GM12892 (cell line): Measurements from ENCODE around the gene ADD2.

Source experiments
- POLR2A ChIP-seq: IDR thresholded peaks from 2 replicates; pipeline ENCODE4 v1.6.1; 2011; ENCODE audit warnings: low read depth, low read length, control low read depth
- POLR2AphosphoS5 ChIP-seq: IDR thresholded peaks from 2 replicates; pipeline ENCODE4 v1.6.1; 2011; ENCODE audit warnings: low read depth, low read length, control low read depth

DNA sequence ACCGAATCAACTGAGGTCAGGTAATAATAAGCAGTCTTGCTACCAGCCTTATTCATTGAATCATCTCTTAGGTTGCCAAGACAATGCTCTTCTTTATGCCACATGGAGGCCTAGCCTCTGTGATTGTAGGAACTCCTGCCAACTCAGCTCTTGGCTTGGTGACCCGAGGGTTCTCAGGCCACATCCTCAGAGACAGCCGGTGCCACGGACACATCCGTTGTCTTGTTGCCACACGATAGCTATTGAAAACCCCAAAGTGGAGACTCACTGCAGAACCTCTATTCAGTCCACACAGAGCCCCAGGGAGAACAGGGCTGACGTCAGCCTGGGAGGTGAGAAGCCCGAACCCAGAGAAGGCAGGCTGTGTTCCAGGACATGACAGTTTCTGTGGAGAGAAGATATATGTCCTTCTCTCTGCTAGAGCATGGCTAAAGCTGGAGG, 160.9 kb downstream of the ADD2 start:
- TF ChIP-seq POLR2AphosphoS5, result no peak
- no peak for TF ChIP-seq POLR2A
